OCI-LY1 (cell line): ENCODE measurements around the gene CALU.

Source experiments
- H2AFZ ChIP-seq: fragments of 200-600 bp; sonication (generic), shearing (Covaris generic); 2 replicates; pipeline ENCODE4 v1.6.0; 2014; ENCODE audit warnings: antibody characterized with exemption, mild to moderate bottlenecking, low read length
- H3F3A ChIP-seq: fragments of 200-600 bp; sonication (generic), shearing (Covaris generic); 2 replicates; pipeline ENCODE4 v1.6.0; 2014; ENCODE audit warnings: mild to moderate bottlenecking, antibody characterized with exemption, low read length, moderate library complexity; ENCODE audit not compliant: insufficient read depth
- H3K27ac ChIP-seq: fragments of 200-600 bp; sonication (generic); 2 replicates; pipeline ENCODE4 v1.5.1; 2014; ENCODE audit warnings: low read length, mixed run types, mild to moderate bottlenecking, low read depth; ENCODE audit not compliant: poor library complexity, severe bottlenecking
- H3K27me3 ChIP-seq: fragments of 200-600 bp; sonication (generic); 2 replicates; pipeline ENCODE4 v1.6.0; 2014; ENCODE audit warnings: antibody characterized with exemption, mild to moderate bottlenecking, low read length, moderate library complexity; ENCODE audit not compliant: insufficient read depth
- H3K36me3 ChIP-seq: fragments of 200-600 bp; sonication (generic); 2 replicates; pipeline ENCODE4 v1.6.1; 2014; ENCODE audit warnings: mild to moderate bottlenecking, antibody characterized with exemption, low read length, moderate library complexity, mixed read lengths; ENCODE audit not compliant: insufficient read depth
- H3K4me1 ChIP-seq: fragments of 200-600 bp; sonication (generic); 2 replicates; pipeline ENCODE4 v1.5.1; 2014; ENCODE audit warnings: mild to moderate bottlenecking, low read length, moderate library complexity; ENCODE audit not compliant: insufficient read depth, severe bottlenecking
- H3K4me2 ChIP-seq: fragments of 200-600 bp; sonication (generic), shearing (Covaris generic); 2 replicates; pipeline ENCODE4 v1.6.1; 2014; ENCODE audit warnings: low read length
- H3K4me3 ChIP-seq: fragments of 200-600 bp; sonication (generic); 2 replicates; pipeline ENCODE4 v1.5.1; 2014; ENCODE audit warnings: low read length, low read depth, mild to moderate bottlenecking, mixed read lengths; ENCODE audit not compliant: poor library complexity, severe bottlenecking
- H3K79me2 ChIP-seq: fragments of 200-600 bp; shearing (Covaris generic); 2 replicates; pipeline ENCODE4 v1.6.1; 2016; ENCODE audit warnings: mixed run types, low read length, mixed read lengths; ENCODE audit not compliant: insufficient read depth
- H3K9ac ChIP-seq: fragments of 200-600 bp; sonication (generic), shearing (Covaris generic); 2 replicates; pipeline ENCODE4 v1.6.1; 2014; ENCODE audit warnings: mild to moderate bottlenecking, low read length, mixed read lengths
- H3K9me2 ChIP-seq: fragments of 200-600 bp; sonication (generic), shearing (Covaris generic); 2 replicates; pipeline ENCODE4 v1.6.1; 2014; ENCODE audit warnings: low read depth, mild to moderate bottlenecking, low read length, mixed read lengths
- H3K9me3 ChIP-seq: fragments of 200-600 bp; shearing (Covaris generic); 2 replicates; pipeline ENCODE4 v1.6.1; 2014; ENCODE audit warnings: low read length, mixed read lengths
- H4K20me1 ChIP-seq: fragments of 200-600 bp; sonication (generic), shearing (Covaris generic); 2 replicates; pipeline ENCODE4 v1.6.0; 2016; ENCODE audit warnings: mild to moderate bottlenecking, low read length; ENCODE audit not compliant: insufficient read depth
- EZH2 ChIP-seq: fragments of 200-600 bp; sonication (generic), shearing (Covaris generic); IDR thresholded peaks from 2 replicates; pipeline ENCODE4 v1.8.0; 2017; ENCODE audit warnings: borderline replicate concordance, mixed run types, mild to moderate bottlenecking, antibody characterized with exemption, low read length, moderate library complexity, mixed read lengths
- TF ChIP-seq, protein P1 (sequence below): fragments of 200-600 bp; sonication (generic), shearing (Covaris generic); IDR thresholded peaks from 2 replicates; pipeline ENCODE4 v1.5.1; 2017; ENCODE audit warnings: mild to moderate bottlenecking, antibody characterized with exemption, low read length, moderate library complexity, mixed read lengths

Gene CALU

DNA sequence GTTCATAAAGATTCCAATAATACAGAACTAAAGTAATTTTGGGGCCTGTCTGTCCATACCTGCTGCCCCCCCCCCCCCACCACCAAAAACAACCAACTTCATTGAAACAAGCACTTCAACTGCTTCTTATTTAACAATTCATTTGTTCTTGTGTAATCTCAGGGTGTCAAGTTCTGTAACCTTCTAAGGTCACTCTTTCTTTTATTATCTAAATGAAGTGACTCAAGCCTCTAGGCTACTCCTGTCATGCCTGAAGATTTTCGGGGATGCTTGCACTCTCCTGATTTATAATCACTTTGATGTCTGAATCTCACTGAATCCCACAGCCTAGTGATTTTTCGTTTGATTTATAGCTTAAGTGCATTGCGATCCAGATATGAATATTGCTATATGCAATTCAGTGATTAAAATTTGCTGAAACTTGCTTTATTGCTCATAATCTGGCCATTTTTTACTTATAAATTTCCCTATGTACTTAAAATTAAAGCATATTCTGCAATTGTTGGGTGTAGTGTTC is 39.9 kb upstream of the CALU start:
- no peak overlapping the region for H3K4me3 ChIP-seq
- no peak overlapping the region for H3K27ac ChIP-seq
- H3K4me2 ChIP-seq, result no peak overlapping the region
- peaks cover 5% of the 10 kb centered on the region; the same call in 1 of the 2 replicates for H3K27me3 ChIP-seq
- TF ChIP-seq, protein P1, sequence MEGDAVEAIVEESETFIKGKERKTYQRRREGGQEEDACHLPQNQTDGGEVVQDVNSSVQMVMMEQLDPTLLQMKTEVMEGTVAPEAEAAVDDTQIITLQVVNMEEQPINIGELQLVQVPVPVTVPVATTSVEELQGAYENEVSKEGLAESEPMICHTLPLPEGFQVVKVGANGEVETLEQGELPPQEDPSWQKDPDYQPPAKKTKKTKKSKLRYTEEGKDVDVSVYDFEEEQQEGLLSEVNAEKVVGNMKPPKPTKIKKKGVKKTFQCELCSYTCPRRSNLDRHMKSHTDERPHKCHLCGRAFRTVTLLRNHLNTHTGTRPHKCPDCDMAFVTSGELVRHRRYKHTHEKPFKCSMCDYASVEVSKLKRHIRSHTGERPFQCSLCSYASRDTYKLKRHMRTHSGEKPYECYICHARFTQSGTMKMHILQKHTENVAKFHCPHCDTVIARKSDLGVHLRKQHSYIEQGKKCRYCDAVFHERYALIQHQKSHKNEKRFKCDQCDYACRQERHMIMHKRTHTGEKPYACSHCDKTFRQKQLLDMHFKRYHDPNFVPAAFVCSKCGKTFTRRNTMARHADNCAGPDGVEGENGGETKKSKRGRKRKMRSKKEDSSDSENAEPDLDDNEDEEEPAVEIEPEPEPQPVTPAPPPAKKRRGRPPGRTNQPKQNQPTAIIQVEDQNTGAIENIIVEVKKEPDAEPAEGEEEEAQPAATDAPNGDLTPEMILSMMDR, result no peak
- TF ChIP-seq EZH2, result no peak
- no peak overlapping the region for H3K9ac ChIP-seq
- no peaks in the 10 kb centered on the region for H3K9me3 ChIP-seq
- H2AFZ ChIP-seq, result no peak overlapping the region
- no peaks in the 10 kb centered on the region for H3K36me3 ChIP-seq
- H3K4me1 ChIP-seq, result peaks cover 10% of the 10 kb centered on the region
- H3K9me2 ChIP-seq, result no peaks in the 10 kb centered on the region
- H3K79me2 ChIP-seq, result no peaks in the 10 kb centered on the region
- no peaks in the 10 kb centered on the region for H4K20me1 ChIP-seq
- no peaks in the 10 kb centered on the region for H3F3A ChIP-seq

DNA sequence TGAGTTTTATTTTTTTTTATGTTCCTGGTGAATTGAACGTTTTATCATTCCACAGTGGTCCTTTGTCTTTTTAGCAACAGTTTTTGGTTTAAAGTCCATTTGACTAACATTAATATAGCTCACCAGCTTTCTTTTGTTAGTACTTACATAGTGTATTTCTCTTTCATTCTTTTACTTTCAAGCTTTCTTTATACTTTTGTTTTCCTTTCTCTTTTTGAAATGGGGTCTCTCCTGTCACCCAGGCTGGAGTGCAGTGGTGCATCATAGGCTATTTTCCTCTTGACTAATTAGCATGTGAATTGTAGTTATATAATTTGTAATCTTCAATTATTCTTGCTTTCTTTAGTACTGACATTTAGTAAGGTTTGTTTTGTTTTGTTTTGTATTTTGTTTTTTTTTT is 39.3 kb upstream of the CALU start:
- no peaks in the 10 kb centered on the region for H4K20me1 ChIP-seq
- no peaks in the 10 kb centered on the region for H3K36me3 ChIP-seq
- H3K79me2 ChIP-seq, result no peaks in the 10 kb centered on the region
- no peaks in the 10 kb centered on the region for H3F3A ChIP-seq
- peaks cover 10% of the 10 kb centered on the region for H3K4me1 ChIP-seq
- no peaks in the 10 kb centered on the region for H3K9me2 ChIP-seq
- no peak overlapping the region for H3K4me2 ChIP-seq
- H3K9ac ChIP-seq, result no peak overlapping the region
- TF ChIP-seq EZH2, result no peak
- TF ChIP-seq, protein P1, result no peak
- no peak overlapping the region for H3K4me3 ChIP-seq
- H3K9me3 ChIP-seq, result no peaks in the 10 kb centered on the region
- H2AFZ ChIP-seq, result no peak overlapping the region
- H3K27ac ChIP-seq, result no peak overlapping the region
- peaks cover 5% of the 10 kb centered on the region; the same call in 1 of the 2 replicates for H3K27me3 ChIP-seq

DNA sequence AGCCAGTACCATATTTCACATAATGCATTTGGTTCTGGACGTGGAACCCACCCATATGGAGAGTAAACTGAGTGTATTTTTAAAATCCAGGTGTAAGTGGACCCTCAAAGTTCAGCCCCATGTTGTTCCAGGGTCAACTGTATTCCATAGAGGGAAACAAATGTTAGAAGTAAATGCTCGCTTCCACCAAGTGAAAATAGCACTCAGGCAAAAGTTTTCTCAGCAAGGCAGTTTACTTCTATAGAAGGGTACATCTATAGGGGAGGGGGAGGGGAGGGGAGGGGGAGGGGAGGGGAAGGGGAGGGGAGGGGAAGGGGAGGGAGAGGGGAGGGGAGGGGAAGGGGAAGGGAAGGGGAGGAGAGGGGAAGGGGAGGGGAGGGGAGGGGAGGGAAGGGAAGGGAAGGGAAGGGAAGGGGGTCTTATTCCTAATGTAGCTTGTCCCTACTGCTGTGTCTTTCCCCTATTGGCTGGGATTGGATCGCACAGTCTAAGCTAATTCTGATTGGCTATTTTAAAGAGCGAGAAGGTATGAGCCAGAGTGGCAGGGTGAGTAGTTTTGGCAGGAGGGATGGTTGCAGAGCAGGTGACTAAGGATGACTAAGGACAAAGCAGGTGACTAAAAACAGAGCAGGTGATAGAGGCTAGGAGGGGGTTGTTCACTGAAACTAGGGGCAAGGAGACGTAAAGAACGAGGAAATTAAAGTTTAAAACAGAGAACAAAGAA is 37.9 kb upstream of the CALU start:
- Histone ChIP-seq H3K9me2 (no peaks in the 10 kb centered on the region), H3K79me2 (no peaks in the 10 kb centered on the region), H3K36me3 (no peaks in the 10 kb centered on the region), H3F3A (no peaks in the 10 kb centered on the region), H3K27ac (no peak overlapping the region), H3K4me2 (no peak overlapping the region), H3K27me3 (peaks cover 10% of the 10 kb centered on the region; the same call in 1 of the 2 replicates), H3K9ac (no peak overlapping the region), H3K4me3 (no peak overlapping the region), H3K4me1 (peaks cover 10% of the 10 kb centered on the region), H2AFZ (no peak overlapping the region), H4K20me1 (no peaks in the 10 kb centered on the region), H3K9me3 (no peaks in the 10 kb centered on the region)
- TF ChIP-seq EZH2, result no peak
- TF ChIP-seq, protein P1, result no peak
